GM12864 (cell line): ENCODE data around the gene ARFRP1.

Experiments used
- DNase-seq: peaks from one replicate; pipeline ENCODE4 v3.0.0-alpha.2; 2011; ENCODE audit warnings: low read depth
- H3K4me3 ChIP-seq: 2 replicates; pipeline ENCODE4 v1.5.1; 2011; ENCODE audit warnings: mild to moderate bottlenecking, low read depth, low read length, control low read depth
- TF ChIP-seq, protein P1 (sequence below): IDR thresholded peaks from 2 replicates; pipeline ENCODE4 v1.5.1; 2011; ENCODE audit warnings: low read depth, mild to moderate bottlenecking, moderate library complexity, low read length, control low read depth, inconsistent platforms; ENCODE audit errors: missing control alignments

The ARFRP1 gene

GRCh38 chr20:63686492-63687321, 21.1 kb downstream of the ARFRP1 start:
- no peak overlapping the region for H3K4me3 ChIP-seq
- DNase-seq: no peak
- TF ChIP-seq, protein P1, sequence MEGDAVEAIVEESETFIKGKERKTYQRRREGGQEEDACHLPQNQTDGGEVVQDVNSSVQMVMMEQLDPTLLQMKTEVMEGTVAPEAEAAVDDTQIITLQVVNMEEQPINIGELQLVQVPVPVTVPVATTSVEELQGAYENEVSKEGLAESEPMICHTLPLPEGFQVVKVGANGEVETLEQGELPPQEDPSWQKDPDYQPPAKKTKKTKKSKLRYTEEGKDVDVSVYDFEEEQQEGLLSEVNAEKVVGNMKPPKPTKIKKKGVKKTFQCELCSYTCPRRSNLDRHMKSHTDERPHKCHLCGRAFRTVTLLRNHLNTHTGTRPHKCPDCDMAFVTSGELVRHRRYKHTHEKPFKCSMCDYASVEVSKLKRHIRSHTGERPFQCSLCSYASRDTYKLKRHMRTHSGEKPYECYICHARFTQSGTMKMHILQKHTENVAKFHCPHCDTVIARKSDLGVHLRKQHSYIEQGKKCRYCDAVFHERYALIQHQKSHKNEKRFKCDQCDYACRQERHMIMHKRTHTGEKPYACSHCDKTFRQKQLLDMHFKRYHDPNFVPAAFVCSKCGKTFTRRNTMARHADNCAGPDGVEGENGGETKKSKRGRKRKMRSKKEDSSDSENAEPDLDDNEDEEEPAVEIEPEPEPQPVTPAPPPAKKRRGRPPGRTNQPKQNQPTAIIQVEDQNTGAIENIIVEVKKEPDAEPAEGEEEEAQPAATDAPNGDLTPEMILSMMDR: no peak

- no peak for DNase-seq
- TF ChIP-seq, protein P1: no peak
- H3K4me3 ChIP-seq: no peak overlapping the region
Observed at GRCh38 chr20:63686094-63686491, 21.7 kb downstream of the ARFRP1 start.

- TF ChIP-seq, protein P1: no peak
- no peak for DNase-seq
Observed at GRCh38 chr20:63685269-63686026, 22.3 kb downstream of the ARFRP1 start.

GRCh38 chr20:63682384-63683139, 25.2 kb downstream of the ARFRP1 start:
- no peak overlapping the region for H3K4me3 ChIP-seq
- TF ChIP-seq, protein P1: no peak
- DNase-seq: no peak

More at GRCh38 chr20:63685269-63686026, 22.3 kb downstream of the ARFRP1 start:
- H3K4me3 ChIP-seq: no peak overlapping the region

- TF ChIP-seq, protein P1: no peak
- no peak overlapping the region for H3K4me3 ChIP-seq
- DNase-seq: no peak
Observed at GRCh38 chr20:63681609-63682142, 26.1 kb downstream of the ARFRP1 start.

GRCh38 chr20:63680857-63681608, 26.7 kb downstream of the ARFRP1 start:
- DNase-seq: no peak
- H3K4me3 ChIP-seq: no peak overlapping the region
- TF ChIP-seq, protein P1: no peak
